Endothelial cell of umbilical vein (primary cell): ENCODE measurements around the gene ASPM. TPM values are rescaled to one million over a fixed set of nuclear protein-coding genes. Genes with fewer than 3 reads are reported as not detected.
A peak's percentile ranks its signal among the peaks of the same experiment; 100 is the strongest.

ENCODE experiments used
- BruUV-seq: library from RNA; stranded (reverse); fragments of 400-500 nt; replicated peaks from 2 replicates; lab custom pipeline; 2021; lab: Mats Ljungman, UMichigan
- CTCF ChIA-PET: fragments of 300-600, 350-600 bp; sonication (Branson Sonifier 250); formaldehyde crosslinking; loops from one replicate; lab custom pipeline; 2021; ENCODE audit warnings: antibody characterized with exemption, inconsistent platforms; lab: Charles Lee
- POLR2A ChIA-PET: fragments of 300-600, 350-600 bp; sonication (Branson Sonifier 250); formaldehyde crosslinking; loops from one replicate; lab custom pipeline; 2021; ENCODE audit warnings: antibody characterized with exemption, inconsistent platforms; lab: Charles Lee
- DNase-seq: peaks from one replicate; pipeline ENCODE4 v3.0.0-alpha.2; 2011; ENCODE audit warnings: low read depth, low spot score
- FAIRE-seq: peaks from 2 replicates; lab custom pipeline; 2011; peaks lifted over from hg19 to GRCh38; lab: Jason Lieb, UNC
- H2AFZ ChIP-seq: 2 replicates; pipeline ENCODE4 v1.6.0; 2012; ENCODE audit warnings: low read depth, low read length, control low read depth, inconsistent platforms
- H3K27ac ChIP-seq: 2 replicates; pipeline ENCODE4 v1.5.1; 2011; ENCODE audit warnings: low read depth, mild to moderate bottlenecking, control low read depth, low read length, moderate library complexity; ENCODE audit not compliant: insufficient read depth
- H3K27me3 ChIP-seq, 2 experiments: 2 replicates each; pipeline versions ENCODE4 v1.6.0 to v1.6.1; 2011; ENCODE audit warnings: low read length in 2 of 2, mixed read lengths in 1 of 2; ENCODE audit not compliant: control insufficient read depth in 2 of 2, insufficient read depth in 2 of 2
- H3K36me3 ChIP-seq, 2 experiments: 2 replicates in 1 of 2; 3 replicates in 1 of 2; pipeline ENCODE4 v1.5.1; 2011; ENCODE audit warnings: low read length in 2 of 2, mild to moderate bottlenecking in 1 of 2, moderate library complexity in 1 of 2; ENCODE audit not compliant: control insufficient read depth in 2 of 2, insufficient read depth in 2 of 2; ENCODE audit errors: extremely low read depth in 1 of 2
- H3K4me1 ChIP-seq: 3 replicates; pipeline ENCODE4 v1.5.1; 2011; ENCODE audit warnings: mild to moderate bottlenecking, low read length; ENCODE audit not compliant: control insufficient read depth, insufficient read depth; ENCODE audit errors: extremely low read depth
- H3K4me2 ChIP-seq: 2 replicates; pipeline ENCODE4 v1.6.1; 2011; ENCODE audit warnings: low read length, control low read depth, mixed read lengths; ENCODE audit not compliant: insufficient read depth
- H3K4me3 ChIP-seq, 3 experiments: fragments of 200-600 bp in 1 of 3; sonication (generic), shearing (Covaris generic) in 1 of 3; replicated peaks in 1 of 3; 2 replicates each; pipeline ENCODE4 v1.5.1; 2011 to 2016; ENCODE audit warnings: control low read depth in 3 of 3, low read length in 3 of 3, mild to moderate bottlenecking in 2 of 3, inconsistent platforms in 1 of 3, low read depth in 1 of 3, moderate library complexity in 1 of 3; ENCODE audit not compliant: insufficient read depth in 1 of 3
- H3K79me2 ChIP-seq: 2 replicates; pipeline ENCODE4 v1.6.0; 2012; ENCODE audit warnings: low read length, inconsistent platforms; ENCODE audit not compliant: control insufficient read depth, insufficient read depth
- H3K9ac ChIP-seq: replicated peaks from 2 replicates; pipeline ENCODE3; 2011; ENCODE audit warnings: low read length, control low read depth; ENCODE audit not compliant: insufficient read depth; ENCODE audit errors: extremely low read depth
- H3K9me1 ChIP-seq: replicated peaks from 3 replicates; pipeline ENCODE4 v1.6.0; 2011; ENCODE audit warnings: mild to moderate bottlenecking, low read length; ENCODE audit not compliant: control insufficient read depth, insufficient read depth; ENCODE audit errors: extremely low read depth
- H3K9me3 ChIP-seq: replicated peaks from 2 replicates; pipeline ENCODE4 v1.5.1; 2012; ENCODE audit warnings: low read length, inconsistent platforms; ENCODE audit not compliant: control insufficient read depth, insufficient read depth
- H4K20me1 ChIP-seq: replicated peaks from 2 replicates; pipeline ENCODE3; 2011; ENCODE audit warnings: mild to moderate bottlenecking, low read length; ENCODE audit not compliant: control insufficient read depth, insufficient read depth; ENCODE audit errors: extremely low read depth
- EZH2 ChIP-seq: IDR thresholded peaks from 2 replicates; pipeline ENCODE4 v1.6.1; 2012; ENCODE audit warnings: borderline replicate concordance, low read depth, mild to moderate bottlenecking, moderate library complexity, low read length, inconsistent platforms; ENCODE audit not compliant: severe bottlenecking
- FOS ChIP-seq: IDR thresholded peaks from 2 replicates; pipeline ENCODE4 v1.6.1; 2011; ENCODE audit warnings: mild to moderate bottlenecking, low read length, moderate library complexity, borderline replicate concordance; ENCODE audit not compliant: insufficient read depth
- GATA2 ChIP-seq: IDR thresholded peaks from 2 replicates; pipeline ENCODE4 v1.7.0; 2011; ENCODE audit warnings: low read depth, mild to moderate bottlenecking, moderate library complexity, mixed read lengths, low read length; ENCODE audit not compliant: insufficient read length, insufficient read depth
- JUN ChIP-seq: IDR thresholded peaks from 2 replicates; pipeline ENCODE4 v1.6.1; 2011; ENCODE audit warnings: borderline replicate concordance, low read depth; ENCODE audit not compliant: insufficient read length, insufficient read depth
- MYC ChIP-seq: IDR thresholded peaks from one replicate; pipeline ENCODE4 v1.6.1; 2011; ENCODE audit warnings: mild to moderate bottlenecking, low read depth, low read length
- POLR2A ChIP-seq: IDR thresholded peaks from 2 replicates; pipeline ENCODE4 v1.6.1; 2012; ENCODE audit warnings: low read depth, mild to moderate bottlenecking, control low read depth, low read length
- POLR2AphosphoS5 ChIP-seq: IDR thresholded peaks from 2 replicates; pipeline ENCODE4 v1.6.1; 2012; ENCODE audit warnings: low read depth, mild to moderate bottlenecking, control low read depth, low read length, moderate library complexity; ENCODE audit not compliant: insufficient read depth
- dilution Hi-C: fragments of 300-500 bp; cut with MboI; formaldehyde crosslinking; loops from one replicate; pipeline ENCODE4 v1.15.0; 2019; ENCODE audit warnings: low sequenced_read_pairs; ENCODE audit not compliant: extremely low pct_ligation_motif_present
- intact Hi-C: fragments of 100-400 bp; cut with micrococcal nuclease; formaldehyde crosslinking; loops from one replicate; pipeline ENCODE4 v1.10.0; 2022
- polyA plus RNA-seq, 4 experiments: library from polyadenylated mRNA; depleted of rRNA in 3 of 4; stranded (reverse) in 3 of 4; unstranded in 1 of 4; fragments of >200 nt; gene quantifications; 2 replicates each; pipeline versions ENCODE4 v1.2.1 to v1.2.3, GENCODE V29; 2011 to 2012; ENCODE audit warnings: missing spikeins in 1 of 4
- total RNA-seq: library from RNA; stranded (reverse); gene quantifications from 2 replicates; pipeline ENCODE4 v1.2.3, GENCODE V29; 2021
- TF ChIP-seq, protein P1 (sequence below): IDR thresholded peaks from 2 replicates; pipeline ENCODE4 v1.6.1; 2011; ENCODE audit not compliant: insufficient read depth, insufficient read length
- TF ChIP-seq, protein P2 (sequence below), 2 donors: IDR thresholded peaks; 1 replicate in 1 of 2; 2 replicates in 1 of 2; pipeline ENCODE4 v1.5.1; 2011; ENCODE audit warnings: low read length in 2 of 2, mild to moderate bottlenecking in 2 of 2, moderate library complexity in 2 of 2, control low read depth in 1 of 2, inconsistent platforms in 1 of 2, low read depth in 1 of 2; ENCODE audit not compliant: insufficient read depth in 1 of 2; ENCODE audit errors: extremely low read depth in 1 of 2

Gene ASPM
- total and polyA plus RNA-seq, 2 donors (not counting 3 experiments of a cell fraction or from before 2014, with no cell fraction given), result 5.3 to 55.1 TPM

GRCh38 chr1:197140121-197140520 is 6.3 kb downstream of the ASPM start:
- no TSS peak for BruUV-seq
- intact Hi-C loops, result no loop called here
- peak; percentile 35 for DNase-seq

More at GRCh38 chr1:197140121-197140520, 6.3 kb downstream of the ASPM start:
- Histone ChIP-seq H3K9me1 (no peaks in the 10 kb centered on the region), H3K4me2 (peak overlapping the region; percentile 53), H2AFZ (no peak overlapping the region), H3K9me3 (no peaks in the 10 kb centered on the region), H3K4me1 (peaks cover 27% of the 10 kb centered on the region), H3K79me2 (peaks cover 73% of the 10 kb centered on the region), H3K27ac (no peak overlapping the region), H3K36me3 (no peaks in the 10 kb centered on the region), H3K4me3 (no peak overlapping the region), H4K20me1 (peaks cover 3% of the 10 kb centered on the region), H3K9ac (no peak overlapping the region), H3K27me3 (no peaks in the 10 kb centered on the region)
- ChIA-PET CTCF (interaction anchor here (0.5 kb wide), 1 partner anchor 907 kb away, joined by 3 read pairs; no protein-coding TSS in a partner anchor), POLR2A (no interaction called here)
- dilution Hi-C loops, result no loop called here
- FAIRE-seq, result no peak
- TF ChIP-seq POLR2AphosphoS5 (no peak), POLR2A (no peak), GATA2 (no peak), EZH2 (no peak), FOS (no peak), JUN (no peak), MYC (no peak)
- TF ChIP-seq, protein P1, sequence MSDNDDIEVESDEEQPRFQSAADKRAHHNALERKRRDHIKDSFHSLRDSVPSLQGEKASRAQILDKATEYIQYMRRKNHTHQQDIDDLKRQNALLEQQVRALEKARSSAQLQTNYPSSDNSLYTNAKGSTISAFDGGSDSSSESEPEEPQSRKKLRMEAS, result no peak
- TF ChIP-seq, protein P2, sequence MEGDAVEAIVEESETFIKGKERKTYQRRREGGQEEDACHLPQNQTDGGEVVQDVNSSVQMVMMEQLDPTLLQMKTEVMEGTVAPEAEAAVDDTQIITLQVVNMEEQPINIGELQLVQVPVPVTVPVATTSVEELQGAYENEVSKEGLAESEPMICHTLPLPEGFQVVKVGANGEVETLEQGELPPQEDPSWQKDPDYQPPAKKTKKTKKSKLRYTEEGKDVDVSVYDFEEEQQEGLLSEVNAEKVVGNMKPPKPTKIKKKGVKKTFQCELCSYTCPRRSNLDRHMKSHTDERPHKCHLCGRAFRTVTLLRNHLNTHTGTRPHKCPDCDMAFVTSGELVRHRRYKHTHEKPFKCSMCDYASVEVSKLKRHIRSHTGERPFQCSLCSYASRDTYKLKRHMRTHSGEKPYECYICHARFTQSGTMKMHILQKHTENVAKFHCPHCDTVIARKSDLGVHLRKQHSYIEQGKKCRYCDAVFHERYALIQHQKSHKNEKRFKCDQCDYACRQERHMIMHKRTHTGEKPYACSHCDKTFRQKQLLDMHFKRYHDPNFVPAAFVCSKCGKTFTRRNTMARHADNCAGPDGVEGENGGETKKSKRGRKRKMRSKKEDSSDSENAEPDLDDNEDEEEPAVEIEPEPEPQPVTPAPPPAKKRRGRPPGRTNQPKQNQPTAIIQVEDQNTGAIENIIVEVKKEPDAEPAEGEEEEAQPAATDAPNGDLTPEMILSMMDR (IDR thresholded peaks at IDR 0.05; ENCODE audit: extremely low read depth in 1 of 2, insufficient read depth in 1 of 2, low read depth in 1 of 2, low read length in 2 of 2), result no peak
